BE2C (cell line): ENCODE results near the gene AGBL4.

Source experiments
- DNase-seq: peaks from one replicate; pipeline ENCODE4 v3.0.0-alpha.2; 2020
- H3K27me3 ChIP-seq: fragments of 250-450 bp; sonication (Bioruptor Pico); 2 replicates; pipeline ENCODE4 v1.5.1; 2020; ENCODE audit warnings: mild to moderate bottlenecking
- H3K36me3 ChIP-seq: fragments of 250-450 bp; sonication (Bioruptor Pico); 2 replicates; pipeline ENCODE4 v1.5.1; 2020; ENCODE audit warnings: mild to moderate bottlenecking
- H3K4me1 ChIP-seq: fragments of 250-450 bp; sonication (Bioruptor Pico); 2 replicates; pipeline ENCODE4 v1.5.1; 2020
- H3K4me3 ChIP-seq: 2 replicates; pipeline ENCODE4 v1.5.1; 2011; ENCODE audit warnings: low read depth, low read length
- H3K9me3 ChIP-seq: fragments of 250-450 bp; sonication (Bioruptor Pico); 2 replicates; pipeline ENCODE4 v1.5.1; 2020
- TF ChIP-seq, protein P1 (sequence below): IDR thresholded peaks from 2 replicates; pipeline ENCODE4 v1.5.1; 2012; ENCODE audit warnings: mild to moderate bottlenecking, low read depth, low read length

AGBL4 gene

GRCh38 chr1:48611841-48612240 is 1411.9 kb downstream of the AGBL4 start:
- no peaks in the 10 kb centered on the region for H3K36me3 ChIP-seq
- H3K4me3 ChIP-seq = no peak overlapping the region

DNA sequence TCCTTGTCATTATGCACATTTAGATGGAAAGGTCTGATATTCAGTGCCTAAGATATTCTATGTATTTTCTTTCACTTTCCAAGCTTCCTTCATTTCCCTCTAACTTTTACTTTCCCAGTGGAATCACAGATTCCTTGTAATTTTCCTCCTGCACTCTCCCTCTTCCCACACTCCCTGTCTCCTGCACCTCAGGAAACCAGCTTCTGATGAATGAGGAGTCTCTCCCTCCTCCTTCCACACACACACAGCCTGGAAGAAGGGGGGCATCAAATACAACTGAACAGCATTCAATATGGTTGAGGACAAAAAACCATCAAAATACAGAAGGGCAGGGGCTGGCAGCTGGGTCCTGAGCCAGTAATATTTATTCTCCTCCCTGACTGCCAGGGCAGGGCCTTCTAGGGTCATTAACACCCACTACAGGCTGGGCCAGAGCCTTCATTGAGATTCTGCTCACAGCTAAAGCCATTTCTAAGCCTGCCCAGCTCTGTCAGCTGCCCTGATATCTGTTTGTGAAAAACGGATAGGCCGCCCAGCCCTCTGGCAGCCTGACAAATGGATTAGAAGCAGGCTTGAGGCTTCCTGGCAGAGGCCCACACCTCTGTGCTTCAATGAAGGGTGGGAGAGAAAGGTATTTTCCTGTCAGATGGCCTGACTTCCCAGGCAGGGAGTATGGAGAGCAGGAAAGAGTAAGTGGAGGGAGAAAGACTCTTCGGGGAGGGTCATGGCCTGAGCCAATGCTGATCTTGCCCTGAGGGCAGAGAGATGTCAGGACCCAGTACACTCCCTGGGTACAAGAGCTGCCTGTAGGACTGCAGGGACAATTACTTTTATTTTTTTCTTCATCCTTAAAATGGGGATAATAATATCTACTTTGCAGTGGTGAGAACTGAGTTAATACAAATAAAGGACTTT is 1412.9 kb downstream of the AGBL4 start:
- Histone ChIP-seq H3K27me3 (no peaks in the 10 kb centered on the region), H3K4me1 (peaks cover 8% of the 10 kb centered on the region), H3K4me3 (no peak overlapping the region), H3K36me3 (no peaks in the 10 kb centered on the region), H3K9me3 (no peaks in the 10 kb centered on the region)
- DNase-seq = peak; percentile 61
- TF ChIP-seq, protein P1, sequence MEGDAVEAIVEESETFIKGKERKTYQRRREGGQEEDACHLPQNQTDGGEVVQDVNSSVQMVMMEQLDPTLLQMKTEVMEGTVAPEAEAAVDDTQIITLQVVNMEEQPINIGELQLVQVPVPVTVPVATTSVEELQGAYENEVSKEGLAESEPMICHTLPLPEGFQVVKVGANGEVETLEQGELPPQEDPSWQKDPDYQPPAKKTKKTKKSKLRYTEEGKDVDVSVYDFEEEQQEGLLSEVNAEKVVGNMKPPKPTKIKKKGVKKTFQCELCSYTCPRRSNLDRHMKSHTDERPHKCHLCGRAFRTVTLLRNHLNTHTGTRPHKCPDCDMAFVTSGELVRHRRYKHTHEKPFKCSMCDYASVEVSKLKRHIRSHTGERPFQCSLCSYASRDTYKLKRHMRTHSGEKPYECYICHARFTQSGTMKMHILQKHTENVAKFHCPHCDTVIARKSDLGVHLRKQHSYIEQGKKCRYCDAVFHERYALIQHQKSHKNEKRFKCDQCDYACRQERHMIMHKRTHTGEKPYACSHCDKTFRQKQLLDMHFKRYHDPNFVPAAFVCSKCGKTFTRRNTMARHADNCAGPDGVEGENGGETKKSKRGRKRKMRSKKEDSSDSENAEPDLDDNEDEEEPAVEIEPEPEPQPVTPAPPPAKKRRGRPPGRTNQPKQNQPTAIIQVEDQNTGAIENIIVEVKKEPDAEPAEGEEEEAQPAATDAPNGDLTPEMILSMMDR = no peak

More at GRCh38 chr1:48611841-48612240, 1411.9 kb downstream of the AGBL4 start:
- DNase-seq = no peak
- TF ChIP-seq, protein P1 = no peak
- peaks cover 8% of the 10 kb centered on the region for H3K4me1 ChIP-seq
- H3K9me3 ChIP-seq = no peaks in the 10 kb centered on the region
- H3K27me3 ChIP-seq = no peaks in the 10 kb centered on the region

DNA sequence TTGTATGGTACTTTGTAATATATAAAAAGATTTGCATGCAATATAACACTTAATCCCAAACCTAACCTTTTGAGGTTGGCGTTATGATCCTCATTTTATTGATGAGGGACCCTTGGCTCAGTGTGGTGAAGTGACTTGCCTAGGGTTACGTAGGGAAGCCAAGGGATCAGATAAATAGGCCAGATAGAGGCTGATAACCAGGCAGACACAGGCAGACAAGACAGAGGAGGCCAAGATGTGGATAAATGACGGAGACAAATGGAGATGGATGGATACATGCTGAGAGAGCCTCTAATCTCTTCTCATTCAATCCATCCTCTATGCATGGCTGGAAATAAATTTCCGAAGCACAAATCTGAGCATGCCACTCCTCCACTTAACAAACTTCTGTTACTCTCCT is 1414.9 kb downstream of the AGBL4 start:
- Histone ChIP-seq H3K4me3 (no peak overlapping the region), H3K27me3 (no peaks in the 10 kb centered on the region), H3K36me3 (no peaks in the 10 kb centered on the region), H3K4me1 (peaks cover 8% of the 10 kb centered on the region), H3K9me3 (no peaks in the 10 kb centered on the region)
- no peak for DNase-seq
- TF ChIP-seq, protein P1 = no peak

GRCh38 chr1:48603222-48603621 is 1420.5 kb downstream of the AGBL4 start:
- Histone ChIP-seq H3K4me1 (peaks cover 5% of the 10 kb centered on the region), H3K36me3 (no peaks in the 10 kb centered on the region), H3K4me3 (no peak overlapping the region), H3K27me3 (no peaks in the 10 kb centered on the region), H3K9me3 (no peaks in the 10 kb centered on the region)
- no peak for DNase-seq
- TF ChIP-seq, protein P1 = no peak

GRCh38 chr1:48602349-48602748 is 1421.4 kb downstream of the AGBL4 start:
- H3K4me1 ChIP-seq = peaks cover 5% of the 10 kb centered on the region
- TF ChIP-seq, protein P1 = no peak
- H3K4me3 ChIP-seq = no peak overlapping the region
- DNase-seq = no peak
- H3K27me3 ChIP-seq = no peaks in the 10 kb centered on the region
- no peaks in the 10 kb centered on the region for H3K36me3 ChIP-seq
- H3K9me3 ChIP-seq = no peaks in the 10 kb centered on the region

DNA sequence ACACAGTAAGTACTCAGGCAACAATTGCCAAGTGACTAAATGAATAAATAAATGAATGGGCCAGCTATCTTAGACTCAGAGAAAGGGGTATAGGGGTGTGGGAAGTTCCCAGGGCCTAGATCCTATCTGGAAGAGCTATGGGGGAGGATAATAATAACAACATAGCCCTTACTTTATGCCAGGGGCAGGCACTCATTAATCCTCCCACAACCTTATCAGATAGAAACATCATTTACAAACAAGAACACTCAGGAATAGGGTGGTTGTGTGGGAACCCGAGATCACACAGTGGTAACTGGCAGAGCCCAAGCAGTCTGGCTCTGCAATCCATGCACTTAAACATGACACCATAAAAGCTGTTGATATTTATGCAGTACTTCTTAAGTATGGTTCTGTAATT is 1423.6 kb downstream of the AGBL4 start:
- peaks cover 5% of the 10 kb centered on the region for H3K4me1 ChIP-seq
- TF ChIP-seq, protein P1 = no peak
- no peak for DNase-seq
- no peaks in the 10 kb centered on the region for H3K36me3 ChIP-seq
- H3K9me3 ChIP-seq = no peaks in the 10 kb centered on the region
- H3K4me3 ChIP-seq = no peak overlapping the region
- H3K27me3 ChIP-seq = no peaks in the 10 kb centered on the region
